Measurements from ENCODE around the gene SPHKAP. TPM values are rescaled to one million over a fixed set of nuclear protein-coding genes. Genes with fewer than 3 reads are reported as not detected.
"Not testable (repeated sequence)": the region's sequence is repeated elsewhere in the genome, so short reads cannot be mapped to it uniquely, and the experiment has no call there.

SPHKAP gene, protein sequence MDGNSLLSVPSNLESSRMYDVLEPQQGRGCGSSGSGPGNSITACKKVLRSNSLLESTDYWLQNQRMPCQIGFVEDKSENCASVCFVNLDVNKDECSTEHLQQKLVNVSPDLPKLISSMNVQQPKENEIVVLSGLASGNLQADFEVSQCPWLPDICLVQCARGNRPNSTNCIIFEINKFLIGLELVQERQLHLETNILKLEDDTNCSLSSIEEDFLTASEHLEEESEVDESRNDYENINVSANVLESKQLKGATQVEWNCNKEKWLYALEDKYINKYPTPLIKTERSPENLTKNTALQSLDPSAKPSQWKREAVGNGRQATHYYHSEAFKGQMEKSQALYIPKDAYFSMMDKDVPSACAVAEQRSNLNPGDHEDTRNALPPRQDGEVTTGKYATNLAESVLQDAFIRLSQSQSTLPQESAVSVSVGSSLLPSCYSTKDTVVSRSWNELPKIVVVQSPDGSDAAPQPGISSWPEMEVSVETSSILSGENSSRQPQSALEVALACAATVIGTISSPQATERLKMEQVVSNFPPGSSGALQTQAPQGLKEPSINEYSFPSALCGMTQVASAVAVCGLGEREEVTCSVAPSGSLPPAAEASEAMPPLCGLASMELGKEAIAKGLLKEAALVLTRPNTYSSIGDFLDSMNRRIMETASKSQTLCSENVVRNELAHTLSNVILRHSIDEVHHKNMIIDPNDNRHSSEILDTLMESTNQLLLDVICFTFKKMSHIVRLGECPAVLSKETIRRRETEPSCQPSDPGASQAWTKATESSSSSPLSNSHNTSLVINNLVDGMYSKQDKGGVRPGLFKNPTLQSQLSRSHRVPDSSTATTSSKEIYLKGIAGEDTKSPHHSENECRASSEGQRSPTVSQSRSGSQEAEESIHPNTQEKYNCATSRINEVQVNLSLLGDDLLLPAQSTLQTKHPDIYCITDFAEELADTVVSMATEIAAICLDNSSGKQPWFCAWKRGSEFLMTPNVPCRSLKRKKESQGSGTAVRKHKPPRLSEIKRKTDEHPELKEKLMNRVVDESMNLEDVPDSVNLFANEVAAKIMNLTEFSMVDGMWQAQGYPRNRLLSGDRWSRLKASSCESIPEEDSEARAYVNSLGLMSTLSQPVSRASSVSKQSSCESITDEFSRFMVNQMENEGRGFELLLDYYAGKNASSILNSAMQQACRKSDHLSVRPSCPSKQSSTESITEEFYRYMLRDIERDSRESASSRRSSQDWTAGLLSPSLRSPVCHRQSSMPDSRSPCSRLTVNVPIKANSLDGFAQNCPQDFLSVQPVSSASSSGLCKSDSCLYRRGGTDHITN (N-terminal part only)
- polyA plus RNA-seq (2013, experiment 1 of 2): 0.05 TPM
- not detected for polyA plus RNA-seq (2013, experiment 2 of 2)

DNA sequence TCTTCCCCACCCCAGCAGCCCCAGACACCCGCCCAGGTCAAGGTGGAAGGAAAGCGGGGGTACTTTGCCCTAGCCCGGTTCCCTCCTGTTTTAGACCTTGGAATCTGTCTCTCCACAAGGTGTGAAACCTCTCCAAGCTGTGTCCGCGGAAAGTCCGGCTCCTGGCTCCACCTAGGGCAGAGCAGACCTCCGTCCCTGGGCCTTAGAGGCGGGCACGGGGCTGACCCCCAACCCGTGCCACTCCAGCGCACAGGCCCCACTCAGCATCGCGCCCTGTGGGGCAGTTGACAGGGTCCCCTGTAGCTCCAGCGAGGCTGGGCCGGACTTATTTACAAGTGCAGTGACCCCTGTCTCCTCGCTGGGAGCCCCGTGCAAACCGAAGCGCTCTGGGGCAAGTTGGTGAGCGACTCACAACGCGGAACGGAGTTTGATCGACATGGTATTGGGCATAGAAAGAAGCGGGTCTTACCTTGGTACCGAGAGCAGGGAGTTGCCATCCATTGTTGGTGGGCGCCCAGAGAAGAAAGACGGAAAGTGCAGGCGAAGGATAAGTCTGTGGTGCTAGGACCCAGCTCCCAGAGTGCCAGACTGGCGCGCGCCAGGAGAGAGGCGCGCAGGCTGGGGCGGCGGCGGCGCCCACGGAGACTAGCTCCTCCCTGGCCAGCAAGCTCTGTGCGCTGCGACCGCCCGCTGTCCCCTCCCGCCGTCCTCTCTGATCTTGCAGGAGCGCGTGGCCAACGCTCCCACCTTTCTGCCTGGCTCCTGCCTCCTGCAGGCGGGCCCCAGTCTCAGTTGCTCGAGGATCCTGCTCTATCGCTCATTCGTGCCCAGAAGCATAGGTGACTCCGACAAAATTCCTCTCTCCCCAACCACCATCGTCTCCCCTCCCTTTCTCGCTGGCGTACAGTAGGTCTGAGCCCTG is at the start of gene SPHKAP:
TSS of gene SPHKAP (minus strand) at position 590 of the 922 bp plus-strand sequence. CDS start at position 501, 89 bp downstream.
- Histone ChIP-seq H3K27ac (ENCODE audit: low read depth, low read length) (no peak within 1 kb of the TSS), H3K4me1 (ENCODE audit: insufficient read depth, low read length) (no peaks in the 10 kb centered on the region), H3K9me3 (ENCODE audit: insufficient read depth, low read depth, low read length) (peaks cover 9% of the 10 kb centered on the region), H3K4me3 (ENCODE audit: low read length) (peak within 1 kb of the TSS; percentile 55), H3K9ac (ENCODE audit: low read depth, low read length) (no peak within 1 kb of the TSS), H3K27me3 (ENCODE audit: insufficient read depth, low read length) (peaks cover 53% of the 10 kb centered on the region), H3K36me3 (ENCODE audit: insufficient read depth, low read length) (no peaks in the 10 kb centered on the region)
- WGBS: under 1% methylated on average over 56 of the region's 56 CpGs

DNA sequence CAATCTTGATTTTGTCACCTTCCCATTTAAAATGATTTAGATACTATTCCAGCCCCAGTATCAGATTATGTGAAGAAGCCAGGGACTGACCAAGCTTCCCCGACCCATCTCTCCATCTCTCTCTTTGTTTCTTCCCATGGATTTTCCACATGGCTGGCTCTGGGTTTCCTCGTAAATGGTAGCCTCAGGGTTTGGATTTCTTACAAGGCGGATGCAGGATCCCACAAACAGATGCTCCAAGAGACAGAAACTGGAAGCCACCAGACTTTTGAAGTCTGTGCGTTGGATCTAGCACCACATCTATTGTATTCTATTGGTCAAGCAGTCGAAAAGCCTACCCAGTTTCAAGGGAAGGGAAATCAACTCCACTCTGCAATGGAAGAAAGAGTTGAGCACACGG is 46.0 kb upstream of the SPHKAP start:
- H3K9me3 ChIP-seq (ENCODE audit: insufficient read depth, low read depth, low read length): no peaks in the 10 kb centered on the region
- no peak overlapping the region for H3K9ac ChIP-seq (ENCODE audit: low read depth, low read length)
- no peak overlapping the region for H3K27ac ChIP-seq (ENCODE audit: low read depth, low read length)
- WGBS: 92% methylated on average over 6 of the region's 6 CpGs
- no peak overlapping the region for H3K4me3 ChIP-seq (ENCODE audit: low read length)
- no peaks in the 10 kb centered on the region for H3K4me1 ChIP-seq (ENCODE audit: insufficient read depth, low read length)
- no peaks in the 10 kb centered on the region for H3K36me3 ChIP-seq (ENCODE audit: insufficient read depth, low read length)
- no peaks in the 10 kb centered on the region for H3K27me3 ChIP-seq (ENCODE audit: insufficient read depth, low read length)

DNA sequence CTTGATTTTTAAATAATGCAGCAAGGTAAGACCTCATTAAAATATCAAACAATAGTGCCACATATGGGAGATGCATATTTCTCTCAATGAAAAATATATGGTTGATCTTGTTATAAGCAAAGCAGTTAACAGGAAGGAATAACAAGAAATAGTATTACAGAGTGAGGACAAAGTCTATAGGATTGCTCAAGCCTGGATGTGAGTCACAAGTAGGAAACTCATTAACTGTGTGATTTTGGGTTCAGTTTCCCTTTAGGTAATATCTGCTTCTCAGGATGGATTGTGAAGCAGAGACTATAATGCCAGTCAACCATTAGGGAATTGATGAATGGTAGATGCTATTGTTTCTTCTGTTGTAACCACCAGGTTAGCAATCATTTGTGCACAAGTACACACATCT is 42.9 kb upstream of the SPHKAP start:
- Histone ChIP-seq H3K27me3 (ENCODE audit: insufficient read depth, low read length) (no peaks in the 10 kb centered on the region), H3K27ac (ENCODE audit: low read depth, low read length) (no peak overlapping the region), H3K4me3 (ENCODE audit: low read length) (no peak overlapping the region), H3K4me1 (ENCODE audit: insufficient read depth, low read length) (no peaks in the 10 kb centered on the region), H3K9ac (ENCODE audit: low read depth, low read length) (no peak overlapping the region), H3K9me3 (ENCODE audit: insufficient read depth, low read depth, low read length) (no peaks in the 10 kb centered on the region), H3K36me3 (ENCODE audit: insufficient read depth, low read length) (no peaks in the 10 kb centered on the region)

DNA sequence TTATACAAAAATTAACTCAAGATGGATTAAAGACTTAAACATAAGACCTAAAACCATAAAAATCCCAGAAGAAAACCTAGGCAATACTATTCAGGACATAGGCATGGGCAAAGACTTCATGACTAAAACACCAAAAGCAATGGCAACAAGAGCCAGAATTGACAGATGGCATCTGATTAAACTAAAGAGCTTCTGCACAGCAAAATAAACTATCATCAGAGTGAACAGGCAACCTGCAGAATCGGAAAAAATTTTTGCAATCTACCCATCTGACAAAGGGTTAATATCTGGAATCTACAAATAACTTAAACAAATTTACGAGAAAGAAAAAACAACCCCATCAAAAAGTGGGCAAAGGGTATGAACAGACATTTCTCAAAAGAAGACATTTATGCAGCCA is 37.1 kb upstream of the SPHKAP start:
- H3K4me1 ChIP-seq (ENCODE audit: insufficient read depth, low read length); H3K27me3 ChIP-seq (ENCODE audit: insufficient read depth, low read length); H3K9ac ChIP-seq (ENCODE audit: low read depth, low read length); H3K4me3 ChIP-seq (ENCODE audit: low read length); H3K27ac ChIP-seq (ENCODE audit: low read depth, low read length); H3K36me3 ChIP-seq (ENCODE audit: insufficient read depth, low read length); H3K9me3 ChIP-seq (ENCODE audit: insufficient read depth, low read depth, low read length): not testable (repeated sequence)
- 92% methylated on average over 2 of the region's 2 CpGs for WGBS

DNA sequence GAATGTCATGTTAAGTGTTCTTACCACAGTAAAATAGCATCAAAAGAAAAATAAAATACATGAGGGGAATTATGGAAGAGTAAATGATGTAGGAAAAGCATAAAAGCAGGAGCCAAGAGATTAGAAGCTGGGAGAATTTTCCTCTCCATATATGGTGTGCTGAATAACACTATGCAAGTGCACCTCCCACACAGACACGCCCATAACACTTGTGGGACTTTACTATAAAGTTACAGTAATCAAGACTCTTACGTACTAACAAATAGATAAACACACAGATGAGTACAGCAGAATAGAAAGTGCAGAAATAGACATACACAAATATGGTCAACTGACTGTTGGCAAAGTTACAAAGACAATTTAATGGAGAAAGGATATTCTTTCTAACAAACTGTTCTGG is 16.0 kb upstream of the SPHKAP start:
- H3K9ac ChIP-seq (ENCODE audit: low read depth, low read length): no peak overlapping the region
- H3K4me1 ChIP-seq (ENCODE audit: insufficient read depth, low read length): no peaks in the 10 kb centered on the region
- H3K4me3 ChIP-seq (ENCODE audit: low read length): no peak overlapping the region
- no peaks in the 10 kb centered on the region for H3K27me3 ChIP-seq (ENCODE audit: insufficient read depth, low read length)
- H3K36me3 ChIP-seq (ENCODE audit: insufficient read depth, low read length): no peaks in the 10 kb centered on the region
- WGBS: no CpG with 5 or more reads among the region's 2 CpGs
- H3K9me3 ChIP-seq (ENCODE audit: insufficient read depth, low read depth, low read length): no peaks in the 10 kb centered on the region
- no peak overlapping the region for H3K27ac ChIP-seq (ENCODE audit: low read depth, low read length)

DNA sequence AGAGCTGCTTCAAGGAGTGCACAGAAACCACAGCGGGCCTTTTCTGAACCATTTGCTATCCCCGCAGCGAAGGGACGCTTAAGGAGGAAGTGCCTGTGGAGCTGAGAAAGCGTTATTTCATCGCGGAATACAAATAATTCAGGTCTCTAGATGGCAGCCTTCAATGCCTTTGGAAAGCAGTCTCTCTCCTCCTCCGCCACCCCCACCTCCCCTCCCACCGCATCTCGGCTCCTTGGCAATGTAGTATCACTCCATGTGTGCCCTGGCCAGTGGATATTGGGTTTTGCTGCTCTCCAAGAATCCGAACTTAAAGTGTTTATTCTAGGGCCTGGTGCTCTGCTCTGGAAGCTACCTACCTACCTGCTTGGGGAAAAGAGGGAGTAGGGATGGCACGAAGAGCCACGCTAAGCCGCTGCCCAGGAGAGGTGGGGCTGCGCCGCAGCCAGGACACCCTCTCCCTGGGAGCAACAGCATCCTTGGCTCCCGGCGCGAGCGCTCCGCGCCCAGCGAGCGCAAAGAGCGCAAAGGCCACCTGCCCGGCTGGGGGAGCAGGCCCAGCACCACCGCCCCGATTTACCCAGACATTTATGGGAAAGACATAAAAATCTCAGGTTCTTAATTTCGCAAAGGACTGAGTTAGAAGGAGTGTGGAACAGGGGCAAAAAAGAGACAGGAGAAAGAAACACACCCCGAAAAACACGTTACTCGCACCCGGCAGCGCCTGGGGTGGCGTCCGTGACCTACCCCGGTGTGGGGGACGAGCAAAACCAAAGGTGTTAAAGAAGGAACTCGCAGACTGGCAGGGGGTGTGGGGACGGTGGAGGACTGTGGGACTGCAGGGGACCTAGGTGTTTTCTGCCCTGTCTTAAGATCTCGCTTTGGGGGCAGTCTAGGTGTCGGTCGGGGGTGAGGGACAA is 1.0 kb downstream of the SPHKAP start:
- peaks cover 5% of the 10 kb centered on the region for H3K9me3 ChIP-seq (ENCODE audit: insufficient read depth, low read depth, low read length)
- H3K4me1 ChIP-seq (ENCODE audit: insufficient read depth, low read length): no peaks in the 10 kb centered on the region
- peak overlapping the region; percentile 55 for H3K4me3 ChIP-seq (ENCODE audit: low read length)
- H3K27ac ChIP-seq (ENCODE audit: low read depth, low read length): no peak overlapping the region
- no peaks in the 10 kb centered on the region for H3K36me3 ChIP-seq (ENCODE audit: insufficient read depth, low read length)
- H3K27me3 ChIP-seq (ENCODE audit: insufficient read depth, low read length): peaks cover 53% of the 10 kb centered on the region
- 1% methylated on average over 40 of the region's 43 CpGs for WGBS
- no peak overlapping the region for H3K9ac ChIP-seq (ENCODE audit: low read depth, low read length)

DNA sequence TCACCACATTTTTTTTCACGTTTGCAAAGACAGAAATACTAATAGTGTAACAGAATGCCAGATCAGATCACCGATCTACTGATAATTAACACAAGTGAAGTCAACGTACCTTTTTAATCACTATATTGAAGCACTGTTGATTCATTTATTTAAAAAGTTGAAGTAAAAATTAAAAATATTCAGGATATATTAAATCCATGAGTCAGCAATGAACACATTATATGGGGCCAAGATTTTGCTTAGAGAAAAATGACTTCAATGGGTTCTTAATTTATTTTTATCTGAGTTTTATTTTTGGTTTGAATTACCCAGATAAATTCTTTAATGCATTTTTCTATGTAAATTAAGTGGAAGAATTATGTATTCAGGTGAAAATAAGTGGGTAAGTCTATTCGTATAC is 14.2 kb downstream of the SPHKAP start:
- 96% methylated on average over 4 of the region's 4 CpGs for WGBS
- H3K27me3 ChIP-seq (ENCODE audit: insufficient read depth, low read length): no peaks in the 10 kb centered on the region
- no peaks in the 10 kb centered on the region for H3K36me3 ChIP-seq (ENCODE audit: insufficient read depth, low read length)
- no peaks in the 10 kb centered on the region for H3K9me3 ChIP-seq (ENCODE audit: insufficient read depth, low read depth, low read length)
- no peak overlapping the region for H3K27ac ChIP-seq (ENCODE audit: low read depth, low read length)
- no peak overlapping the region for H3K4me3 ChIP-seq (ENCODE audit: low read length)
- no peak overlapping the region for H3K9ac ChIP-seq (ENCODE audit: low read depth, low read length)
- no peaks in the 10 kb centered on the region for H3K4me1 ChIP-seq (ENCODE audit: insufficient read depth, low read length)

DNA sequence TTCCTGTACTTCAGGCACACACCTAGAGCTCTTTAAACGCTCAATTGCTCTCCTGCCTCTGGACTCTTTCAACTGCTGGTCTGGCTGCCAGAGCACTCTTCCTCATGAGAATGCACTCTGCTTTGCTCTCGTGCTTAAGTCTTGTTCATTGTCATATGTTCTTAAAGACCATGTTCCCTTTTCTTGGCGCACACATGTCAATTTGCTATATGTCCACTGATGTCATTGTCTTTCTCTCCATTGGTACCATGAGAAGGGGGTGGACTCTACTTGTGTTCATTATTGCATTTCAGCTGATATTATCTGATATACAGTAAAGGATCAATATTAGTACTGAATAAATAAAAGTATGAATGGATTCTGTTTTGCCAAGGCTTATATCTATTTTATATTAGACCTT is 16.8 kb downstream of the SPHKAP start:
- H3K36me3 ChIP-seq (ENCODE audit: insufficient read depth, low read length): no peaks in the 10 kb centered on the region
- no peak overlapping the region for H3K27ac ChIP-seq (ENCODE audit: low read depth, low read length)
- no peaks in the 10 kb centered on the region for H3K27me3 ChIP-seq (ENCODE audit: insufficient read depth, low read length)
- H3K9ac ChIP-seq (ENCODE audit: low read depth, low read length): no peak overlapping the region
- no peak overlapping the region for H3K4me3 ChIP-seq (ENCODE audit: low read length)
- H3K9me3 ChIP-seq (ENCODE audit: insufficient read depth, low read depth, low read length): no peaks in the 10 kb centered on the region
- WGBS: 96% methylated on average over 3 of the region's 3 CpGs
- no peaks in the 10 kb centered on the region for H3K4me1 ChIP-seq (ENCODE audit: insufficient read depth, low read length)

DNA sequence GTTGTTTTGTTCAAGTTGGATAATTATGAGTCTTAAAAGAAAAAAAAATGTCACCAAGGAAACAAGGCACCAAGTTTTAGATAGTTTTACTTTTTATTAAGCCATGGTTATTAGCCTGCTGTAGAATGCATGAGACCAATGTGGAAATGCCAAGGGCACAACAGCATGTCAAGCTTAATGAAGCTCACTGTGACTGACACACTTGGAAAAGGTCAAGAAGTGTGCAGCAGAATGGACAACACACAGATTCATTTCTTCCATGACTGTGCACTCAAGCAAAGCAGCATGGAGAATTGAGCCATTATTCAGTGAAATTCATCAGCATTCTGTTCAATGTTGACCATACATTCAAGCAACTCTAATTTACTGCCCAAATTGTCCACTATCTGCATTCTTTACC is 23.6 kb downstream of the SPHKAP start:
- Histone ChIP-seq H3K9ac (ENCODE audit: low read depth, low read length) (no peak overlapping the region), H3K27ac (ENCODE audit: low read depth, low read length) (no peak overlapping the region), H3K9me3 (ENCODE audit: insufficient read depth, low read depth, low read length) (no peaks in the 10 kb centered on the region), H3K36me3 (ENCODE audit: insufficient read depth, low read length) (no peaks in the 10 kb centered on the region), H3K4me1 (ENCODE audit: insufficient read depth, low read length) (no peaks in the 10 kb centered on the region), H3K4me3 (ENCODE audit: low read length) (no peak overlapping the region), H3K27me3 (ENCODE audit: insufficient read depth, low read length) (no peaks in the 10 kb centered on the region)

Measured in HUES64 (cell line).